ENCODE results near the gene SEMA4F. TPM values are rescaled to one million over a fixed set of nuclear protein-coding genes. Genes with fewer than 3 reads are reported as not detected.

Gene SEMA4F
- polyA plus RNA-seq, 2 of the 4 experiments (the other 2 are of a cell fraction): 8.5 to 9.3 TPM

- ChIA-PET CTCF (interaction anchor here (0.7 to 9.8 kb wide), 10 partner anchors 15 to 897 kb away, joined by 3 to 238 read pairs (median 18); no protein-coding TSS in a partner anchor), POLR2A (no interaction called here)
- TF ChIP-seq HES2 (IDR thresholded peaks at IDR 0.05) (no peak), HOXB5 (CRISPR knock-in tag; IDR thresholded peaks at IDR 0.05) (no peak), RAD21 (conservative IDR thresholded peaks at IDR 0.05 in 1 of 2, IDR thresholded peaks at IDR 0.05 in 1 of 2) (no peak), RARB (CRISPR knock-in tag; IDR thresholded peaks at IDR 0.05) (no peak), HOXA7 (CRISPR knock-in tag; IDR thresholded peaks at IDR 0.05) (no peak), SMC3 (IDR thresholded peaks at IDR 0.05) (no peak), MAFK (IDR thresholded peaks at IDR 0.05; ENCODE audit: partially characterized antibody) (no peak), FOXS1 (CRISPR knock-in tag; IDR thresholded peaks at IDR 0.05) (no peak), USF2 (IDR thresholded peaks at IDR 0.05) (no peak), NFE2L2 (conservative IDR thresholded peaks at IDR 0.05; ENCODE audit: low read length) (no peak), JUN (IDR thresholded peaks at IDR 0.05) (no peak), RCOR1 (IDR thresholded peaks at IDR 0.05; ENCODE audit: low read depth, low read length) (no peak)
- Histone ChIP-seq H3K4me1 (no peaks in the 10 kb centered on the region), H3K4me2 (no peak overlapping the region), H3K27ac (no peak overlapping the region), H3K4me3 (no peak overlapping the region), H3K9me3 (no peaks in the 10 kb centered on the region)
- FAIRE-seq (no peak), DNase-seq (ENCODE audit: low read depth in 1 of 2, low spot score in 1 of 2) (no peak), ATAC-seq (no peak)
- 63% methylated on average over 9 of the region's 9 CpGs for WGBS (ENCODE audit: missing lambda C conversion rate)
Measured at GRCh38 chr2:74712223-74713053, 58.4 kb downstream of the SEMA4F start.

- FAIRE-seq (no peak), DNase-seq (ENCODE audit: low read depth in 1 of 2, low spot score in 1 of 2) (peak; percentile 17 to 32), ATAC-seq (peak; percentile 1 to 12; a peak in 3 of 6 replicates)
- ChIA-PET POLR2A (no interaction called here), CTCF (interaction anchor here (1.0 to 9.8 kb wide), 27 partner anchors 8 to 208 kb away, joined by 3 to 238 read pairs (median 9); no protein-coding TSS in a partner anchor)
- WGBS (ENCODE audit: missing lambda C conversion rate): 34% methylated on average over 8 of the region's 8 CpGs
- Histone ChIP-seq H3K4me3 (no peak overlapping the region), H3K4me1 (no peaks in the 10 kb centered on the region), H3K27ac (no peak overlapping the region), H3K9me3 (no peaks in the 10 kb centered on the region), H3K4me2 (peak overlapping the region; percentile 86)
- TF ChIP-seq CHD2 (IDR thresholded peaks at IDR 0.05; ENCODE audit: low read length, partially characterized antibody): no peak
- TF ChIP-seq HEYL (CRISPR knock-in tag; IDR thresholded peaks at IDR 0.05): no peak
- no peak for TF ChIP-seq E2F6 (IDR thresholded peaks at IDR 0.05; ENCODE audit: borderline replicate concordance, low read depth)
- no peak for TF ChIP-seq ZSCAN20 (CRISPR knock-in tag; IDR thresholded peaks at IDR 0.05)
- no peak for TF ChIP-seq RNF2 (IDR thresholded peaks at IDR 0.05; ENCODE audit: borderline replicate concordance, low read depth)
- no peak for TF ChIP-seq HOXB5 (CRISPR knock-in tag; IDR thresholded peaks at IDR 0.05)
- no peak for TF ChIP-seq POLR2AphosphoS2 (conservative IDR thresholded peaks at IDR 0.05; ENCODE audit: low read length)
- TF ChIP-seq FOSB (CRISPR knock-in tag; IDR thresholded peaks at IDR 0.05): no peak
- no peak for TF ChIP-seq RARB (CRISPR knock-in tag; IDR thresholded peaks at IDR 0.05)
- no peak for TF ChIP-seq SMC3 (IDR thresholded peaks at IDR 0.05)
- TF ChIP-seq ESRRA (IDR thresholded peaks at IDR 0.05; ENCODE audit: borderline replicate concordance, low read length): no peak
- TF ChIP-seq MAX (IDR thresholded peaks at IDR 0.05): no peak
- TF ChIP-seq JUN (IDR thresholded peaks at IDR 0.05): no peak
- TF ChIP-seq CTCF (IDR thresholded peaks at IDR 0.05): no peak
- no peak for TF ChIP-seq NPAS2 (CRISPR knock-in tag; IDR thresholded peaks at IDR 0.05; ENCODE audit: borderline replicate concordance)
- no peak for TF ChIP-seq FOXS1 (CRISPR knock-in tag; IDR thresholded peaks at IDR 0.05)
Measured at GRCh38 chr2:74714691-74715080, 60.6 kb downstream of the SEMA4F start.
